NB4 (cell line): ENCODE data around the gene C17orf107.
"Not testable (repeated sequence)": the region's sequence is repeated elsewhere in the genome, so short reads cannot be mapped to it uniquely, and the experiment has no call there.

Experiments
- MYC ChIP-seq: IDR thresholded peaks from 2 replicates; pipeline ENCODE4 v1.6.1; 2011; ENCODE audit warnings: low read depth, low read length
- POLR2A ChIP-seq: IDR thresholded peaks from 2 replicates; pipeline ENCODE4 v1.6.1; 2011; ENCODE audit warnings: mild to moderate bottlenecking; ENCODE audit not compliant: insufficient read length; ENCODE audit errors: extremely low read depth
- TF ChIP-seq, protein P1 (sequence below): IDR thresholded peaks from 2 replicates; pipeline ENCODE4 v1.6.1; 2011; ENCODE audit warnings: low read depth, low read length
- TF ChIP-seq, protein P2 (sequence below): IDR thresholded peaks from one replicate; pipeline ENCODE4 v1.5.1; 2012; ENCODE audit warnings: low read depth, low read length

DNA sequence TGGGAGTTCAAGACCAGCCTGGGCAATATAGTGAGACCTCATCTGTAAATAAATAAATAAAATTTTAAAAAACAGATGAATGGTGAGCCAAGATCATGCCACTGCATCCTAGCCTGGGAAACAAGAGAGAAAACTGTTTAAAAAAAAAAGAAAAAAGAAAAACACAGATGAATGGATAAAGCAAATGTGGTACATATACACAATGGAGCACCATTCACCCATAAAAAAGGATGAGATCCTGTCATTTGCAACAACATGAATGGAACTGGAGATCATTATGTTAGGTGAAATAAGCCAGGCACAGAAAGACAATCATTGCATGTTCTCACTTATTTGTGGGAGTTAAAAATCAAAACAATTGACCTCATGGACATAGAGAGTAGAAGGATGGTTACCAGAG, 7.3 kb downstream of the C17orf107 start:
- TF ChIP-seq POLR2A, MYC: not testable (repeated sequence)
- TF ChIP-seq, protein P1, sequence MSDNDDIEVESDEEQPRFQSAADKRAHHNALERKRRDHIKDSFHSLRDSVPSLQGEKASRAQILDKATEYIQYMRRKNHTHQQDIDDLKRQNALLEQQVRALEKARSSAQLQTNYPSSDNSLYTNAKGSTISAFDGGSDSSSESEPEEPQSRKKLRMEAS: not testable (repeated sequence)
- TF ChIP-seq, protein P2, sequence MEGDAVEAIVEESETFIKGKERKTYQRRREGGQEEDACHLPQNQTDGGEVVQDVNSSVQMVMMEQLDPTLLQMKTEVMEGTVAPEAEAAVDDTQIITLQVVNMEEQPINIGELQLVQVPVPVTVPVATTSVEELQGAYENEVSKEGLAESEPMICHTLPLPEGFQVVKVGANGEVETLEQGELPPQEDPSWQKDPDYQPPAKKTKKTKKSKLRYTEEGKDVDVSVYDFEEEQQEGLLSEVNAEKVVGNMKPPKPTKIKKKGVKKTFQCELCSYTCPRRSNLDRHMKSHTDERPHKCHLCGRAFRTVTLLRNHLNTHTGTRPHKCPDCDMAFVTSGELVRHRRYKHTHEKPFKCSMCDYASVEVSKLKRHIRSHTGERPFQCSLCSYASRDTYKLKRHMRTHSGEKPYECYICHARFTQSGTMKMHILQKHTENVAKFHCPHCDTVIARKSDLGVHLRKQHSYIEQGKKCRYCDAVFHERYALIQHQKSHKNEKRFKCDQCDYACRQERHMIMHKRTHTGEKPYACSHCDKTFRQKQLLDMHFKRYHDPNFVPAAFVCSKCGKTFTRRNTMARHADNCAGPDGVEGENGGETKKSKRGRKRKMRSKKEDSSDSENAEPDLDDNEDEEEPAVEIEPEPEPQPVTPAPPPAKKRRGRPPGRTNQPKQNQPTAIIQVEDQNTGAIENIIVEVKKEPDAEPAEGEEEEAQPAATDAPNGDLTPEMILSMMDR: not testable (repeated sequence)
